H1 (cell line): ENCODE data around the gene ISY1. TPM values are rescaled to one million over a fixed set of nuclear protein-coding genes. Genes with fewer than 3 reads are reported as not detected.

Source experiments
- CBX5 ChIP-seq: fragments of 300-800, 300-1000 bp; sonication (generic); IDR thresholded peaks from 2 replicates; pipeline ENCODE4 v1.7.1; 2016; ENCODE audit warnings: antibody characterized with exemption, low read length, low read depth
- CHD7 ChIP-seq: fragments of 300-600 bp; sonication (generic); IDR thresholded peaks from 2 replicates; pipeline ENCODE4 v1.7.1; 2012; ENCODE audit warnings: low read length, moderate library complexity, mild to moderate bottlenecking, inconsistent platforms; ENCODE audit not compliant: insufficient replicate concordance
- GABPA ChIP-seq: IDR thresholded peaks from 2 replicates; pipeline ENCODE4 v1.6.1; 2011; ENCODE audit warnings: mild to moderate bottlenecking, low read length, moderate library complexity, borderline replicate concordance; ENCODE audit not compliant: insufficient read depth
- HDAC6 ChIP-seq: IDR thresholded peaks from one replicate; pipeline ENCODE4 v1.7.1; 2012; ENCODE audit warnings: low read depth, mild to moderate bottlenecking, inconsistent platforms, low read length, moderate library complexity
- JUN ChIP-seq: IDR thresholded peaks from 2 replicates; pipeline ENCODE4 v1.6.1; 2011; ENCODE audit warnings: low read depth, mild to moderate bottlenecking, improper control_type of control experiment, low read length
- MAX ChIP-seq: IDR thresholded peaks from 2 replicates; pipeline ENCODE4 v1.6.1; 2012; ENCODE audit warnings: inconsistent platforms
- PHF8 ChIP-seq: fragments of 200-600 bp; sonication (generic); conservative IDR thresholded peaks from 2 replicates; pipeline ENCODE4 v1.7.1; 2012; ENCODE audit warnings: low read depth, mild to moderate bottlenecking, inconsistent platforms, low read length, moderate library complexity
- RBBP5 ChIP-seq: IDR thresholded peaks from 2 replicates; pipeline ENCODE4 v1.7.1; 2012; ENCODE audit warnings: low read depth, mild to moderate bottlenecking, inconsistent platforms, low read length, moderate library complexity, borderline replicate concordance
- YY1 ChIP-seq: IDR thresholded peaks from 2 replicates; pipeline ENCODE4 v1.6.1; 2011; ENCODE audit warnings: low read depth, mild to moderate bottlenecking, low read length
- ZNF274 ChIP-seq: IDR thresholded peaks from 2 replicates; pipeline ENCODE4 v1.7.0; 2012; ENCODE audit warnings: low read length, borderline replicate concordance; ENCODE audit errors: extremely low read depth
- polyA plus RNA-seq, 7 experiments: library from polyadenylated mRNA; depleted of rRNA in 3 of 7; stranded (reverse) in 5 of 7; unstranded in 2 of 7; fragments of >200 nt in 5 of 7; fragments of 200-250 nt in 2 of 7; gene quantifications; 1 replicate in 5 of 7; 2 replicates in 1 of 7; 4 replicates in 1 of 7; pipeline versions ENCODE4 v1.2.1 to v1.2.3, GENCODE V29; 2011 to 2013; ENCODE audit warnings: missing spikeins in 2 of 7, mixed read lengths in 2 of 7
- total RNA-seq: library from RNA; stranded (reverse); fragmentation: NEBNext Ultra II Directional; extraction: Animal tissue kit (Norgen Biotek cat#: 25700); gene quantifications from 2 replicates; pipeline ENCODE4 v1.2.1, GENCODE V29; 2021

ISY1 gene
- total and polyA plus RNA-seq, 2 of the 8 experiments (the other 6 are each of a cell fraction or from before 2014, with no cell fraction given) = 16.6 to 38.7 TPM

- TF ChIP-seq CHD7 (no peak), GABPA (no peak), ZNF274 (no peak), JUN (no peak), PHF8 (peak; percentile 92), MAX (peak; percentile 89), RBBP5 (peak; percentile 43; the same call in 1 of the 2 replicates), HDAC6 (no peak), CBX5 (no peak), YY1 (peak; percentile 75)
These were observed 22.9 kb upstream of the ISY1 start, which contains the start of gene CNBP (continued) for GRCh38 chr3:129183569-129184395.
